Measurements from ENCODE around the gene SYT7.

Gene SYT7

DNA sequence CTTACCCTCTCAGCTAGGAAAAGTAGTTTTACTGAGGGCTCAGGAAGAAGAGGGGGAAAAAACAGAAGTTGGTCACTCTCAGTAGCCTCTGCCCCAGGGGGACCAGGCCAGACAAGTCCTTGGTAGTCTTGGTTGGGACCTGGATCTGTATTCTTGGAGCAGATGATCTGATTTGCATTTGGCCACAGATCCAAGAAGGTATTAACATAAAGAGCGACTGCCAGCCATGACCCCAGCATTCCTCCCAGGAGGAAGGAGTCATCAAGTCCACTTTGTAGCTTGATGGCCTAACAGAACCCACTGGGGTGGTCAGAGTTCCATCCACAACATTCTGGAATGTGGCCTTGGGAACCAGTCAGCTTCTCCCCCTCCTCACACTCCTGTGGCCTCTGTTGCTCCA is 78.4 kb downstream of the SYT7 start:
- Histone ChIP-seq H3K9me3 (ENCODE audit: control insufficient read depth, low read length) (no peaks in the 10 kb centered on the region), H3K36me3 (ENCODE audit: control insufficient read depth, insufficient read depth, low read length) (no peaks in the 10 kb centered on the region), H3K4me3 (ENCODE audit: insufficient read depth, low read depth, low read length, poor library complexity, severe bottlenecking) (no peak overlapping the region), H3K4me1 (ENCODE audit: control insufficient read depth, insufficient read depth, low read length, poor library complexity, severe bottlenecking) (no peaks in the 10 kb centered on the region), H3K27me3 (replicated peaks; ENCODE audit: control insufficient read depth, insufficient read depth, low read length, poor library complexity, severe bottlenecking) (peaks cover 7% of the 10 kb centered on the region), H3K27ac (ENCODE audit: insufficient read depth, low read length, poor library complexity, severe bottlenecking) (no peak overlapping the region)
- DNase-seq = no peak

DNA sequence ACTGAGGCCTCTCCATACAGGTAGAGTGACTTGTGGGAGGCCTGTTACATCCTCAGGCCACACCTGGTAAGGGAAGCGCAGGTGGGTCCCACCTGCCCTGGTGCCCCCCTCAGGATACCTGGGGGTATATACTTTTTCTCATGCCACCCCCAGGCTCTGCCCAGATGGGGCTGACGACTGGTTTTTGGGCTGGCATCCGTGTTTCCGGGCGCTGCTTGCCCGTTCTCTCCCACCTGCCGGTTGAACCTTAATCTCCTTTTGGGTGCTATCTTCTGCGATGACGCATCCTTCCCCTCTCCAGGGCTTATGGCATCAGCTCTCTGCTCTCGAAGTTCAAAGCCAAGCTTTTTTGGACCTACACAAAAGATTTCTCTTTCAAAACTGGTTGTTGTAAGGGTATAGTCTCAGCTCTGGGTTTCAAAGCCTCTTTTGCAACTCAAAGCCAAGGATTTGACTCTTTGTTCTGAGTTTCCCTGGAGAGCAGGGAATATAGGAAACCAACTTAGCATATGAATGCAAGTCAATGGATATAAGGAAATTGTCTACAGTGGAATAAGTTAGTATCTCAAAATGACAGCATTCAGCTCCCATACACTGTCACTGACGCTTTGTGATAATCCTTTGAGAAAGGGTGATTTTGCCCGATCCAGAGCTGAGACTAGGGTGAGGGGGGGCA is 80.9 kb downstream of the SYT7 start:
- Histone ChIP-seq H3K9me3 (ENCODE audit: control insufficient read depth, low read length) (no peaks in the 10 kb centered on the region), H3K27me3 (replicated peaks; ENCODE audit: control insufficient read depth, insufficient read depth, low read length, poor library complexity, severe bottlenecking) (no peaks in the 10 kb centered on the region), H3K36me3 (ENCODE audit: control insufficient read depth, insufficient read depth, low read length) (no peaks in the 10 kb centered on the region), H3K4me3 (ENCODE audit: insufficient read depth, low read depth, low read length, poor library complexity, severe bottlenecking) (no peak overlapping the region), H3K4me1 (ENCODE audit: control insufficient read depth, insufficient read depth, low read length, poor library complexity, severe bottlenecking) (no peaks in the 10 kb centered on the region), H3K27ac (ENCODE audit: insufficient read depth, low read length, poor library complexity, severe bottlenecking) (no peak overlapping the region)
- DNase-seq = no peak

DNA sequence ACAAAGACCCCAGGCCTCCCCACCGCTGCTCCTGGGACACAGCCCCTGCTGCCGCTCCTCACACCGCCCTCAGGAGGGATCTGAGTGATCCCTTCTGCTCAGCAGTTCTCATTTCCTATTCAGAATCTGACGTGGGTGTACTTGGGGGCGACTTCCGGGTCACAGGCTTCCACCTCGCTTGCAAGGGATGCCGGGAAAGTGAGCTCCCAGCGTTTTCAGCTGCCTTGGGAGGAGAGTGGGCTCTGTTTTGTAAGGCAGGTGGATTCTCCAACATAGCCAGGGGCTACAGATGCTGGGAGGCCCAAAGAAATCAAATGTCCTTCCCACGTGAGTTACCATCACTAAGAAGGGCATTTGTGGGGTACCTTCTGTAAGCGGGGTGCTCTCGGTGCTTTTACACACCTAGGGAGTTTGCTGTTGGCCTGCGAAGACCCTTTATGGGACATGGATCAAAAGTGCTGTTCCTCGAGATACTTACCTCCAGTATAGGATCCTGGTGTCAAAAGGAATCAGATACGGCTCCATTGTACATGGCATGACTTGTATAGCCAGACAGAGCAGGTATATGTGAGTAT is 82.0 kb downstream of the SYT7 start:
- no peaks in the 10 kb centered on the region for H3K4me1 ChIP-seq (ENCODE audit: control insufficient read depth, insufficient read depth, low read length, poor library complexity, severe bottlenecking)
- no peak overlapping the region for H3K27ac ChIP-seq (ENCODE audit: insufficient read depth, low read length, poor library complexity, severe bottlenecking)
- H3K9me3 ChIP-seq (ENCODE audit: control insufficient read depth, low read length) = no peaks in the 10 kb centered on the region
- H3K27me3 ChIP-seq (replicated peaks; ENCODE audit: control insufficient read depth, insufficient read depth, low read length, poor library complexity, severe bottlenecking) = no peaks in the 10 kb centered on the region
- no peak for DNase-seq
- H3K4me3 ChIP-seq (ENCODE audit: insufficient read depth, low read depth, low read length, poor library complexity, severe bottlenecking) = no peak overlapping the region
- no peaks in the 10 kb centered on the region for H3K36me3 ChIP-seq (ENCODE audit: control insufficient read depth, insufficient read depth, low read length)

GRCh38 chr11:61497876-61498275 is 83.0 kb downstream of the SYT7 start:
- H3K4me1 ChIP-seq (ENCODE audit: control insufficient read depth, insufficient read depth, low read length, poor library complexity, severe bottlenecking) = no peaks in the 10 kb centered on the region
- no peaks in the 10 kb centered on the region for H3K36me3 ChIP-seq (ENCODE audit: control insufficient read depth, insufficient read depth, low read length)
- H3K4me3 ChIP-seq (ENCODE audit: insufficient read depth, low read depth, low read length, poor library complexity, severe bottlenecking) = no peak overlapping the region
- H3K27me3 ChIP-seq (replicated peaks; ENCODE audit: control insufficient read depth, insufficient read depth, low read length, poor library complexity, severe bottlenecking) = no peaks in the 10 kb centered on the region
- H3K27ac ChIP-seq (ENCODE audit: insufficient read depth, low read length, poor library complexity, severe bottlenecking) = no peak overlapping the region
- no peaks in the 10 kb centered on the region for H3K9me3 ChIP-seq (ENCODE audit: control insufficient read depth, low read length)
- DNase-seq = no peak

DNA sequence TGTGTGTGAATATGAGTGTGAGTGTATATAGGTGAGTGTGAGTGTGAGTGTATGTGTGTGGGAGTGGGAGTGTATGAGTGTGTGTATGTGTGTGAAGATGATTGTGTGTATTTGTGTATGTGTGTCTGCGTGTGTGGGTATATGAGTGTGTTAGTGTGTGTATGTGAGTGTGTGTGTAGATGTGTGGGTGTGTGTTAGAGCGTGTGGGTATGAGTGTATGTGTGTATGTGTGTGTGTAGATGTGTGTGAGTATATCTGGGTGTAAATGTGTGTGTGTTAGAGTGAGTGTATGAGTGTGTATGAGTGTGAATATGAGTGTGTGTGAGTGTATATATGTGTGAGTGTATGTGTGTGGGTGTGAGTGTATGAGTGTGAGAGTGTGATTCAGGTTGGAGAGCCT is 83.4 kb downstream of the SYT7 start:
- Histone ChIP-seq H3K4me1 (ENCODE audit: control insufficient read depth, insufficient read depth, low read length, poor library complexity, severe bottlenecking) (no peaks in the 10 kb centered on the region), H3K4me3 (ENCODE audit: insufficient read depth, low read depth, low read length, poor library complexity, severe bottlenecking) (no peak overlapping the region), H3K36me3 (ENCODE audit: control insufficient read depth, insufficient read depth, low read length) (no peaks in the 10 kb centered on the region), H3K9me3 (ENCODE audit: control insufficient read depth, low read length) (no peaks in the 10 kb centered on the region), H3K27me3 (replicated peaks; ENCODE audit: control insufficient read depth, insufficient read depth, low read length, poor library complexity, severe bottlenecking) (no peaks in the 10 kb centered on the region), H3K27ac (ENCODE audit: insufficient read depth, low read length, poor library complexity, severe bottlenecking) (no peak overlapping the region)
- no peak for DNase-seq

DNA sequence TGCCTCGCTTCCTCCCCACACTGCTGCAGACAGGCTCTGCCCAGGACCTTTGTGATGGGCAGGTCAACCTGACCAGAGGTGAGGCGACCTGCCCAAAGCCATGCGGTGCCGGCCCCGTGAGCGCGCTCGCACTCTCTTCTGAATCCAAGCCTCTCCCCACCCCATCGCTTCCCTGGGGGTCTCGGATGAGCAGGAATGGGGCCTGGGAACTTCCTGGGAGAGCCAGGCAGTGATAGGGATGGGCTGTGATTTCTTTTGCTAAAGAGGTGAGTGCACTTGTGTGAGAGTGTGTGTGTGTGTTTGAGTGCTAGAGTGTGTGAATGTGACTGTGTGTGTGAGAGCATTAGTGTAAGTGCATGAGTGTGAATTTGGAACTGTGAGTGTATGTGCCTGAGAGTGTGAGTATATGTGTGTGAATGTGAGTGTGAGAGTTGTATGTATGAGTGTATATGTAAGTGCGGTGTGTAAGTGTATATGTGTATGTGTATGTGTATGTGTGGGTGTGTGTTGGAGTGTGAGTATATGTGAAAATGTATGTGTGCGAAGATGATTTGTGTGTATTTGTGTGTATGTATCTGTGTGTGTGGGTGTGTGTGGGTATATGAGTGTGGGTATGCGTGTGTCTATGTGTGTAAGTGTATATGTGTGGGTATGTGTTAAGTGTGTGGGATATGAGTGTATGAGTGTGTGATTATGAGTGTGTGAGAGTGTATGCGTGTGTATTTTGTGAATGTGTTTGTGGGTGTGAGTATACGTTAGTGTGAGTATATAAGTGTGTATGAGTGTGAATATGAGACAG is 84.1 kb downstream of the SYT7 start:
- no peaks in the 10 kb centered on the region for H3K36me3 ChIP-seq (ENCODE audit: control insufficient read depth, insufficient read depth, low read length)
- no peaks in the 10 kb centered on the region for H3K4me1 ChIP-seq (ENCODE audit: control insufficient read depth, insufficient read depth, low read length, poor library complexity, severe bottlenecking)
- no peak overlapping the region for H3K27ac ChIP-seq (ENCODE audit: insufficient read depth, low read length, poor library complexity, severe bottlenecking)
- H3K27me3 ChIP-seq (replicated peaks; ENCODE audit: control insufficient read depth, insufficient read depth, low read length, poor library complexity, severe bottlenecking) = no peaks in the 10 kb centered on the region
- DNase-seq = no peak
- H3K4me3 ChIP-seq (ENCODE audit: insufficient read depth, low read depth, low read length, poor library complexity, severe bottlenecking) = no peak overlapping the region
- H3K9me3 ChIP-seq (ENCODE audit: control insufficient read depth, low read length) = no peaks in the 10 kb centered on the region

GRCh38 chr11:61495801-61496601 is 84.9 kb downstream of the SYT7 start:
- H3K36me3 ChIP-seq (ENCODE audit: control insufficient read depth, insufficient read depth, low read length) = no peaks in the 10 kb centered on the region
- H3K27me3 ChIP-seq (replicated peaks; ENCODE audit: control insufficient read depth, insufficient read depth, low read length, poor library complexity, severe bottlenecking) = no peaks in the 10 kb centered on the region
- H3K4me3 ChIP-seq (ENCODE audit: insufficient read depth, low read depth, low read length, poor library complexity, severe bottlenecking) = no peak overlapping the region
- DNase-seq = no peak
- no peaks in the 10 kb centered on the region for H3K9me3 ChIP-seq (ENCODE audit: control insufficient read depth, low read length)
- H3K27ac ChIP-seq (ENCODE audit: insufficient read depth, low read length, poor library complexity, severe bottlenecking) = no peak overlapping the region
- H3K4me1 ChIP-seq (ENCODE audit: control insufficient read depth, insufficient read depth, low read length, poor library complexity, severe bottlenecking) = no peaks in the 10 kb centered on the region

DNA sequence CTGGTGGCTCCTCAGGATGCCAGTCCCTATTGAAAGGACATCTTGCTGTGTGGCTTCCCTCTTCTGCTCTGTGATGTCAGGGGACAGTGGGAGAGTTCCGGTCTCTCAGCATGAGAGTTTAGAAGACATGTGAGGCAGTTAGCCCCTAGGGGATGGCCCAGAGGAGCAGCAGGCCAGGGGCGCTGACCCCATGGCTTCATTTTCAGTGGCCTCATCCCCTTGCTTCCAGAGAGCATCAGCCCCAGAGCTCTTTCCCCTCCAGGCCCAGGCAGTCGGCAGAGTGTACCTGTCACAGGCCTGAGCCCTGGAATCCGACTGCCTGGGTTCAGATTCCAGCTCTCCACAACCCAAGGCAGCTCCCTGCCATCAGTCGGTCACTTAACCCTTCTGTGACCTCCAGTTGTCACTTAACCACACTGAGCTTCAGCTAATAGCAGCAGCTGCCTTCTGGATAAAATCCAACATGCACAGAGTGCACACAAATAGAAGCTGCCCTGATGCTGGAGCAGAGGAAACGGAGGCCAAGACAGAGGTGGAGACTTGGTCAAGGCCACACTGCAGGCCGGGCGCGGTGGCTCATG is 86.4 kb downstream of the SYT7 start:
- Histone ChIP-seq H3K27me3 (replicated peaks; ENCODE audit: control insufficient read depth, insufficient read depth, low read length, poor library complexity, severe bottlenecking) (no peaks in the 10 kb centered on the region), H3K36me3 (ENCODE audit: control insufficient read depth, insufficient read depth, low read length) (no peaks in the 10 kb centered on the region), H3K4me3 (ENCODE audit: insufficient read depth, low read depth, low read length, poor library complexity, severe bottlenecking) (no peak overlapping the region), H3K27ac (ENCODE audit: insufficient read depth, low read length, poor library complexity, severe bottlenecking) (no peak overlapping the region), H3K4me1 (ENCODE audit: control insufficient read depth, insufficient read depth, low read length, poor library complexity, severe bottlenecking) (no peaks in the 10 kb centered on the region), H3K9me3 (ENCODE audit: control insufficient read depth, low read length) (no peaks in the 10 kb centered on the region)
- no peak for DNase-seq

DNA sequence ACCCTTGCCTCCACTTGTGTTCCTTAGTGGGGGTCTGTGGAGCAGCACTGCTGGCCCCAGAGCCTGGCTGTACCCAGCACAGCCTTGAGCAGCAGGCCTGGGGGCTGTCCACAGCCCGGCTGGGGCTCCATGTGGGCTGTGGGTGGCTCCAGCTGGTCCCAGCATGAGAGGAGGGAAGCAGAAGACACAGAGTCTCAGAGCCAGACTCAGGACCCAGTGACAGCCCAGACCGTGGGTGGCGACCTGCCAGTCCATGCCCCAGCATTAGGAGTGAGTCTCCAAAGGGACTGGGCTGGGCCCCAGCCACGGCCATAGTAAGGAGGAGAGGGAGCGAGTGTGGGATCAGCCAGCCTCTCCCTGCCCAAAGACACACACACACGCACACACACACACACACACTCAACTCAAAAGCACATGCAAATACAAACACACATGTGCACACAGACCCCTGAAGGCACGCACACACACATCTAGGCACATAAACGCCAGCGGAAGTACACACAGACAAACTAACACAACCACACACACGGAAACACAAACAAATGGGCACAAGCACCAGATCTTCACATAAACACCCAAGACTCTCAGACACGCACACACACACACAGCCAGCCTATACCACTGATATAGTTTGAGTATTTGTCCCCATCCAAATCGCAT is 89.0 kb downstream of the SYT7 start:
- no peak for DNase-seq
- Histone ChIP-seq H3K27me3 (replicated peaks; ENCODE audit: control insufficient read depth, insufficient read depth, low read length, poor library complexity, severe bottlenecking) (no peaks in the 10 kb centered on the region), H3K4me3 (ENCODE audit: insufficient read depth, low read depth, low read length, poor library complexity, severe bottlenecking) (no peak overlapping the region), H3K4me1 (ENCODE audit: control insufficient read depth, insufficient read depth, low read length, poor library complexity, severe bottlenecking) (no peaks in the 10 kb centered on the region), H3K36me3 (ENCODE audit: control insufficient read depth, insufficient read depth, low read length) (no peaks in the 10 kb centered on the region), H3K9me3 (ENCODE audit: control insufficient read depth, low read length) (no peaks in the 10 kb centered on the region), H3K27ac (ENCODE audit: insufficient read depth, low read length, poor library complexity, severe bottlenecking) (no peak overlapping the region)
